ENCODE measurements around the gene RBM8A.

Gene RBM8A

GRCh38 chr1:145874646-145875045 is 52.6 kb downstream of the RBM8A start:
- TF ChIP-seq CTCF (IDR thresholded peaks at IDR 0.05; ENCODE audit: extremely low read depth, insufficient read depth, missing control alignments) = no peak
- in situ Hi-C loops (cut with MboI; ENCODE audit: low pct_unique_long_range_greater_than_20kb, low sequenced_read_pairs, unreplicated experiment) = loop anchor here (25.0 kb wide), 1 partner anchor 138 kb away; the partner anchor contains the start of gene HJV
- DNase-seq (ENCODE audit: low spot score) = no peak

GRCh38 chr1:145871994-145872924 is 55.0 kb downstream of the RBM8A start:
- in situ Hi-C loops (cut with MboI; ENCODE audit: low pct_unique_long_range_greater_than_20kb, low sequenced_read_pairs, unreplicated experiment) = no loop called here
- peak; percentile 56 for DNase-seq (ENCODE audit: low spot score)
- TF ChIP-seq CTCF (IDR thresholded peaks at IDR 0.05; ENCODE audit: extremely low read depth, insufficient read depth, missing control alignments) = peak; percentile 14
